HG03039 (cell line): ENCODE results near the gene BRI3.

Experiments used
- ATAC-seq: cut with Tn5 transposase; IDR thresholded peaks from one replicate; pipeline ENCODE4 v1.9.1; 2021; ENCODE audit warnings: mild to moderate bottlenecking, moderate library complexity; ENCODE audit not compliant: unreplicated experiment

The BRI3 gene

GRCh38 chr7:98335411-98335977 is 54.0 kb downstream of the BRI3 start:
- no peak for ATAC-seq

DNA sequence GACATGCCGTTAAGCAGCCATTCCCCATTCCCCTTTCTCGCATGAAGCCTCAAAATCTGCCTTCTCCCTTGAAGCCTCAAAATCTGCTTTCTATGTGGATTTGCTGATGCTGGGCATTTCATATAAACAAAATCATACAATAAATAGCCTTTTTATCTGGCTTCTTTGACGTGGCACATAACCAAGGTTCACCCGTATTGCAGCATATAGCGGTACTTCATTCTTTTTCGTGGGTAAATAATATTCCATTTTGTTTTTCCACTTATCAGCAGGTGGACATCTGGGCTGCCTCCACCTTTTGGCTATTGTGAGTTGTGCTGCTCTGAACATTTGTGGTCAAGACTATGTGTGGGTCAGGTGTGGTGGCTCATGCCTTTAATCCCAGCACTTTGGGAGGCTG is 57.0 kb downstream of the BRI3 start:
- no peak for ATAC-seq

DNA sequence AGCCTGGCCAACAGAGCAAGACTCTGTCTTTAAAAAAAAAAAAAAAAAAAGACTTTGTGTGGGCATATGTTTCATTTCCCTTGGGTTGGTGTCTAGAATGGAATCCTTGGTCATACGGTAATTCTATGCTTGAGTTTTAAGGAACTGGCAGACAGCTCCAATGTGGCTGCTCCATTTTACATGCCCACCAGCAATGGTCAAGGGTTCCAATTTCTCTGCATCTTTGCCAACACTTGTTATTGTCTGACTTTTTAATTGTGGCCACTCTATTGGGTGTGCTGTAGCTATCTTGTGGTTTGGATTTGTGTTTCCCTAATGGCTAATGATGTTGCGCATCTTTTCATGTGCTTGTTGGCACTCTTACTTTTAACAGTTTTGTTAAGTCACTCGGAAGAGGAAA is 57.6 kb downstream of the BRI3 start:
- no peak for ATAC-seq

GRCh38 chr7:98341106-98341505 is 59.6 kb downstream of the BRI3 start:
- ATAC-seq, result no peak
